K562 (cell line): ENCODE results near the gene RASGEF1C. TPM values are rescaled to one million over a fixed set of nuclear protein-coding genes. Genes with fewer than 3 reads are reported as not detected.

Experiments
- AFF1 ChIP-seq, 2 experiments: fragments of 450-650 bp; IDR thresholded peaks; 2 replicates each; pipeline ENCODE4 v1.6.1; 2018; ENCODE audit warnings: mild to moderate bottlenecking in 2 of 2, low read depth in 1 of 2; ENCODE audit not compliant: partially characterized antibody in 2 of 2
- ATF4 ChIP-seq: fragments of 450-650 bp; formaldehyde crosslinking; IDR thresholded peaks from 2 replicates; pipeline ENCODE4 v1.4.0; 2022; ENCODE audit warnings: mild to moderate bottlenecking, moderate library complexity
- C11orf30 ChIP-seq: fragments of 450-650 bp; IDR thresholded peaks from 2 replicates; pipeline ENCODE4 v1.6.1; 2016; ENCODE audit warnings: low read depth, mild to moderate bottlenecking
- FOXK2 ChIP-seq, 2 experiments: fragments of 450-650 bp; IDR thresholded peaks in 1 of 2; conservative IDR thresholded peaks in 1 of 2; 2 replicates each; pipeline ENCODE4 v1.6.1; 2016; ENCODE audit warnings: low read depth in 2 of 2, mild to moderate bottlenecking in 1 of 2
- HNRNPK ChIP-seq: fragments of 200-400 bp; formaldehyde crosslinking; IDR thresholded peaks from one replicate; pipeline ENCODE4 v1.6.1; 2018; ENCODE audit warnings: mild to moderate bottlenecking, low read depth, low read length; ENCODE audit not compliant: poor library complexity, severe bottlenecking
- KAT2B ChIP-seq: IDR thresholded peaks from one replicate; pipeline ENCODE4 v1.6.1; 2012; ENCODE audit warnings: low read depth, mild to moderate bottlenecking, control low read depth, inconsistent platforms, low read length, moderate library complexity
- NCOR1 ChIP-seq: fragments of 450-650 bp; IDR thresholded peaks from 2 replicates; pipeline ENCODE4 v1.6.1; 2016; ENCODE audit warnings: mild to moderate bottlenecking, moderate library complexity
- RNF2 ChIP-seq: sonication (generic); IDR thresholded peaks from 2 replicates; pipeline ENCODE4 v1.6.1; 2016
- TCF15 ChIP-seq: fragments of 250-450 bp; sonication (Bioruptor Pico); IDR thresholded peaks from 2 replicates; pipeline ENCODE4 v1.8.0; 2022; ENCODE audit warnings: moderate library complexity, mild to moderate bottlenecking, inconsistent platforms
- XRCC5 ChIP-seq: fragments of 200-400 bp; formaldehyde crosslinking; IDR thresholded peaks from 2 replicates; pipeline ENCODE4 v1.6.1; 2017; ENCODE audit warnings: low read depth, mild to moderate bottlenecking, low read length
- ZBTB43 ChIP-seq: sonication (generic); formaldehyde crosslinking; IDR thresholded peaks from 2 replicates; pipeline ENCODE4 v1.8.0; 2023; ENCODE audit warnings: mild to moderate bottlenecking, missing genetic modification reagents
- ZHX1 ChIP-seq: fragments of 150-350 bp; conservative IDR thresholded peaks from 2 replicates; pipeline ENCODE4 v1.6.1; 2014; ENCODE audit warnings: low read length
- ZNF347 ChIP-seq: fragments of 450-650 bp; formaldehyde crosslinking; IDR thresholded peaks from 2 replicates; pipeline ENCODE4 v1.4.0; 2020; ENCODE audit warnings: low read depth, mild to moderate bottlenecking, moderate library complexity
- ZNF507 ChIP-seq: conservative IDR thresholded peaks from 2 replicates; pipeline ENCODE4 v1.6.1; 2017; ENCODE audit warnings: missing genetic modification characterization, missing compliant biosample characterization
- ZNF511 ChIP-seq: sonication (generic); formaldehyde crosslinking; IDR thresholded peaks from 2 replicates; pipeline ENCODE4 v1.8.0; 2022; ENCODE audit warnings: mild to moderate bottlenecking, missing genetic modification reagents
- polyA plus RNA-seq, 8 experiments: library from polyadenylated mRNA; depleted of rRNA in 4 of 8; stranded (reverse) in 5 of 8; unstranded in 3 of 8; fragments of >200 nt; fragmentation: Nextera tagmentation in 2 of 8; fragmentation: Illumina TruSeq in 1 of 8; extraction: Ambion mirVana in 2 of 8; extraction: Trizol in 1 of 8; gene quantifications; 2 replicates each; pipeline versions ENCODE4 v1.2.1 to v1.2.3, GENCODE V29; 2011 to 2014; ENCODE audit warnings: inconsistent platforms in 1 of 8, missing spikeins in 1 of 8
- total RNA-seq, 7 experiments: library from RNA; depleted of rRNA in 6 of 7; stranded (reverse); fragments of >200 nt in 6 of 7; fragmentation: Illumina TruSeq in 2 of 7; extraction: Trizol in 2 of 7; gene quantifications; 2 replicates each; pipeline versions ENCODE4 v1.2.1 to v1.2.3, GENCODE V29; 2011 to 2021; ENCODE audit warnings: low replicate concordance in 1 of 7

Gene RASGEF1C
- total and polyA plus RNA-seq, 9 of the 15 experiments (the other 6 are each of a cell fraction or from before 2014, with no cell fraction given), result 0.04 to 1.1 (median 0.21) TPM; not detected in 4

GRCh38 chr5:180090098-180090768, 118.8 kb downstream of the RASGEF1C start (continued):
- TF ChIP-seq AFF1 (IDR thresholded peaks at IDR 0.05; ENCODE audit: low read depth in 1 of 2, partially characterized antibody in 2 of 2) (no peak), ZNF347 (CRISPR knock-in tag) (no peak), RNF2 (no peak), HNRNPK (no peak), C11orf30 (no peak), ZNF507 (tag) (no peak), ZHX1 (no peak), ZNF511 (CRISPR knock-in tag) (no peak), ZBTB43 (CRISPR knock-in tag) (no peak), KAT2B (no peak), XRCC5 (0 out of 2 replicates have a peak, but pooled peaks have one; percentile 67), FOXK2 (conservative IDR thresholded peaks at IDR 0.05 in 1 of 2, IDR thresholded peaks at IDR 0.05 in 1 of 2; ENCODE audit: low read depth in 2 of 2) (no peak), TCF15 (no peak), ATF4 (no peak), NCOR1 (0 out of 2 replicates have a peak, but pooled peaks have one; percentile 18)
